HG02885 (cell line): ENCODE data around the gene TMED10.
"Not testable (repeated sequence)": the region's sequence is repeated elsewhere in the genome, so short reads cannot be mapped to it uniquely, and the experiment has no call there.

Experiments used
- ATAC-seq: cut with Tn5 transposase; IDR thresholded peaks from one replicate; pipeline ENCODE4 v1.9.1; 2021; ENCODE audit warnings: mild to moderate bottlenecking; ENCODE audit not compliant: unreplicated experiment, poor library complexity

The TMED10 gene

GRCh38 chr14:75196064-75196463 is 19.7 kb upstream of the TMED10 start:
- ATAC-seq, result no peak

GRCh38 chr14:75191100-75191499 is 14.7 kb upstream of the TMED10 start:
- ATAC-seq, result no peak

- ATAC-seq, result no peak
Observed at GRCh38 chr14:75190023-75190422, 13.6 kb upstream of the TMED10 start.

GRCh38 chr14:75188520-75189268 is 12.3 kb upstream of the TMED10 start:
- peak; percentile 58 for ATAC-seq

GRCh38 chr14:75188086-75188485 is 11.7 kb upstream of the TMED10 start:
- ATAC-seq, result no peak

GRCh38 chr14:75186953-75187352 is 10.5 kb upstream of the TMED10 start:
- ATAC-seq, result no peak

GRCh38 chr14:75185251-75186040 is 9.0 kb upstream of the TMED10 start:
- no peak for ATAC-seq

- ATAC-seq, result no peak
Observed at GRCh38 chr14:75184492-75184891, 8.1 kb upstream of the TMED10 start.

GRCh38 chr14:75184039-75184438 is 7.6 kb upstream of the TMED10 start:
- ATAC-seq, result no peak

- ATAC-seq, result no peak
Observed at GRCh38 chr14:75183225-75183624, 6.8 kb upstream of the TMED10 start.

- ATAC-seq, result no peak
Observed at GRCh38 chr14:75182821-75183220, 6.4 kb upstream of the TMED10 start.

GRCh38 chr14:75182163-75182562 is 5.8 kb upstream of the TMED10 start:
- not testable (repeated sequence) for ATAC-seq

GRCh38 chr14:75181293-75182062 is 5.1 kb upstream of the TMED10 start:
- no peak for ATAC-seq

- peak; percentile 10 for ATAC-seq
Observed at GRCh38 chr14:75175677-75176141, 703 bp downstream of the TMED10 start.

GRCh38 chr14:75174066-75174465 is 2.3 kb downstream of the TMED10 start:
- no peak for ATAC-seq

- ATAC-seq, result no peak
Observed at GRCh38 chr14:75170772-75171171, 5.6 kb downstream of the TMED10 start.

- ATAC-seq, result no peak
Observed at GRCh38 chr14:75168586-75169335, 7.7 kb downstream of the TMED10 start.

- ATAC-seq, result no peak
Observed at GRCh38 chr14:75167325-75167724, 9.1 kb downstream of the TMED10 start.

- no peak for ATAC-seq
Observed at GRCh38 chr14:75165586-75166391, 10.6 kb downstream of the TMED10 start.
